HG02852 (cell line): ENCODE measurements around the gene FOXO3B.
A peak's percentile ranks its signal among the peaks of the same experiment; 100 is the strongest.
"Not testable (repeated sequence)": the region's sequence is repeated elsewhere in the genome, so short reads cannot be mapped to it uniquely, and the experiment has no call there.

Experiments used
- ATAC-seq: cut with Tn5 transposase; IDR thresholded peaks from one replicate; pipeline ENCODE4 v1.9.1; 2021; ENCODE audit warnings: mild to moderate bottlenecking, moderate library complexity; ENCODE audit not compliant: unreplicated experiment

Gene FOXO3B

DNA sequence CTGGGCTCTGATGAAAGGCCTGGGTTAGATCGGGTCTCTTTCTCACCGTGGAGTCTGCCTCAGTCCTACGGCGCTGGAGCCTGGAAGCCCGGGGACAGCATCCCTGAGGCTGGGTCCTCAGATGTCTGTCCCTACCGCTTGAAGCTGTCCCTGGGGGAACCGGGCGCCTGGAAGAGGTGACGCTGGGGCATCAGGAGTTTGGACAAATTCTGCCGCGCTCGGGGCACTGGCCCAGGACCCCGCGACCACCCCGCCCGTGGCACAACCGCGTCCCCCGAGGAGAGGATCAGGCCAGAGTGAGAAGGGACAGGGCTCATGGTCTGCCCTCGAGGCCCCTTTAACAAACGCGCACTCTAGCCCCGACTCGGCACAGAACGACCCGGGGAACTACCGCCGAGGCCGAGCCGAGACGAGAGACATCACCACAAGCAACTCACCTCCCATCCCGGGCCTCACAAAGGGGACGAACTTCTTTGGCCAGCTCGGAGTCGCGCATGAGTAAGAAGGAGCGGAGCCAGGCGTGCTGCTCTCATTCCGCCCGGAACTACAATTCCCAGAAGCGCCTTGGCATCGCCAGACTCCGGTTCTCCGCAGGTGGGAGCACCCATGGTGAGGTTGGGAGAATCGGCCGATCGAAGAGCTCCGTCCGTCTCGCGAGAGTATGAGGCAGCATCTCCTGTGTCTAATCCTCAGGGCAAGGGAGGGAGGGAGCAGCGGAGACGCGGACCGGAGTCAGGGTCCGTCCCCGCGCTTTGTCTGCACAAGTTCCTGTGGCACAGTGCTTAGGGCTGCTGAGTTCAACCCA lies at the start of gene FOXO3B:
TSS of gene FOXO3B (minus strand) at position 548 of the 805 bp plus-strand sequence. CDS start 663 bp downstream, outside the sequence.
- peak; percentile 91 for ATAC-seq

GRCh38 chr17:18723509-18723908 lies 41.4 kb upstream of the FOXO3B start:
- not testable (repeated sequence) for ATAC-seq

GRCh38 chr17:18722612-18723011 lies 40.5 kb upstream of the FOXO3B start:
- not testable (repeated sequence) for ATAC-seq

- ATAC-seq = not testable (repeated sequence)
Observed at GRCh38 chr17:18721775-18722547, 39.8 kb upstream of the FOXO3B start.

DNA sequence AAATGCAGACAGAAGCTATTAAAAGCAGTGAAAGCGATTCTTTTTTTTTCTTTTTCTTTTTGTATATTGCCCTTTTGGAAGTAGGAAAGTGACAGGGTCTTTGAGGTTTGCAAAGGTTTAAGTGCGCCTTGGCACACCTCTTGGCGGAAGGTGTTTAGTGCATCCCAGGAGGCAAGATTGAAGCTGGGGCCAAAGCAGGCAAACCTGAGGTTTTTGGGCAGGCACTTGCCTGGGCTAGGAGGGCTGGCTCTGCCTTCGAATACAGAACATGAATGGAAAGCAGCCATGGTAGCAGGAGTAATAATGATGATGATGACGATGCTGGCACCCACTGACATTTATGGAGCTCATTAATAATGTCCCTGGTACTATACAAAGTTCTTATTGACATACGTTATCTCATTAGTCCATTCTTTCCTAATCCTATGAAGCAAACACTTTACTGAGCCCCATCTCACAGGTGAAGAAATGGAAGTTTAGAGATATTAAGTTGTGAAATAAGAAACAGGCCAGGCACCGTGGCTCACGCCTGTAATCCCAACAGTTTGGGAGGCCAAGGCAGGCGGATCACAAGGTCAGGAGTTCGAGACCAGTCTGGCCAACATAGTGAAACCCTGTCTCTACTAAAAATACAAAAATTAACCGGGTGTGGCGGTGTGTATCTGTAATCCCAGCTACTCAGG lies 37.5 kb upstream of the FOXO3B start:
- not testable (repeated sequence) for ATAC-seq

DNA sequence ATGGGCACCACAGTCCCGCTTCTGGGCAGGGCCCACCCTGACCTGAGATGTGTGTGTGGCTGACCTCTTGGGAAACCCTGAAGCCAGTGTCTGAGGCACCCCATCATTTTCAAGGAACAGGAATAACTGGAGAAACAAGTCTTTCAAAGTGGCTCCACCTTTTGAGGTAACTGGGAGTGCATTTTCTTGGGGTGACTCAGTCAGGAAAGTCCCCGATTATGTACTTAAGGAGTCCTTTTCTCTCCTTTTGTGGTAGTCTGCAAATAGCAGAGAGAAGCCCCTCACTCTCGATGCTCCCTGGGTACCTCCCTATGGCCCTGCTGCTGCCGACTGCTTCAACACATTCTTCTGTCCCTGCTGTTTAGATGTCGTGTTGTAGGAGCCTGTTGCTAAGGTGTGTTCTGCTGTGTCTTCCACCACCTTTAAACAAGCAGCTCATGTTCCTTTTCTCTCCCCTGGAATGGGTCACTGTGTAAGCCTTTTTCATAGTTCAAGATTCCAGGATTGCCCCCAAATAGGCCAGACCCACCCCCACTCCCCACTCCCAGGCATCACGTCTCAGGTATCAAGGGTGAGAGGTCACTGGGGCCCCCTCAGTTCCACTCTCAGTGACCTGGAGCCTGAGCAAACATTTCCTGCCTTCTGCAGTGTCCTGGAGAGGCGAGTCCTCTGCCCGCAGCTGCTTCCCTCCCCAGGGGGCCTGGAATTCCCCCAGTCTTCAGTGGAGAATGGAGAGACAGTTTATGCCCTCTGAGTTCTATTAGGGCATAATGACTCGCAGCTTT lies 36.7 kb upstream of the FOXO3B start:
- ATAC-seq = not testable (repeated sequence)

DNA sequence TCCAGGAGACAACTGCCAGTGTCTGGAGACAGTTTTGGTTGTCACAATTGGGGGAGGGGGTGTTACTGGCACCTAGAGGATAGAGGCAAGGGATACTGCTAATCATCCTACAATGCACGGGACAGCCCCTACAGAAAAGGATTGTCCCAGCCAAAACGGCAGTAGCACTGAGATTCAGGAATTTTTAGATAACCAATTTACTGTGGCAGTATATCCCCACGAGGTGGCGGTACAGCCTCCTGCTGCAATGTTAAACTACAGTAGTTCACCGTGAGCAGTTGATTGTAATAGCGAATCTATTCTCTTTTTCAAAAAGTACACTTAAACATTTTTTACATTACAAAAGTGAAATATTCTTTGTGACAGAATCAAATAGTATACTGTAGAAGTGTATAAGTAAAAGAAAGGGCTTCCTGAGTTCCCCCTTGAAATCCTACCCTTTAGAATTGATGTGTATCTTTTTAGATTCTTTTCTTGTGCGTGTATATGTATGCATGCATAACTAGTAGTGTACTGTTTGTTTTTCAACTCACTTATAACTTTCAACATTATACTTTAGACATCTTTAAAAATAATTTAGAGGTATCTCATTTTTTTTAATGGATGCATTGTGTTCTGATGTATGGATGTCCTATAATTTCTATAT lies 30.4 kb upstream of the FOXO3B start:
- ATAC-seq = not testable (repeated sequence)

- not testable (repeated sequence) for ATAC-seq
Observed at GRCh38 chr17:18708215-18708614, 26.1 kb upstream of the FOXO3B start.

GRCh38 chr17:18705955-18706354 lies 23.8 kb upstream of the FOXO3B start:
- ATAC-seq = not testable (repeated sequence)

GRCh38 chr17:18698473-18699103 lies 16.5 kb upstream of the FOXO3B start:
- not testable (repeated sequence) for ATAC-seq

DNA sequence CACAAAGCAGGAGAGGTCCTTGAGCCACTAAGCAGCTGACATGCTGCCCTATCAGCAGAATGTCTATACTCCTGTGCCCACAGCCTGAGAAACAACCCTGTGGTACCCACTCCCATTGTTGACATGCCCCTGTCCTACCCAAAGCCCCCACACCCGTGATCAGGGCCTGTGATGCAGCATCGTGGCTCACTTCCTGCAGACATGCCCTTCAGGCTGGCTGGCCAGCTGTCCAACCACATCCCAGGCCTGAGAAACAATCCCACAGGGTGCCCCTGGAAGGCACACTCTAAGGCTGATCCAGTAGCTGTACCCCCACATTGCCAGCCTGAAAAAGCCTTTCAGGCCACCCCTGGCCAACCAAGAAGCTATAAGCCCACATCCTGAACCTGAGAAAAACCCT lies 13.0 kb upstream of the FOXO3B start:
- not testable (repeated sequence) for ATAC-seq

- not testable (repeated sequence) for ATAC-seq
Observed at GRCh38 chr17:18682668-18683067, 554 bp upstream of the FOXO3B start.

GRCh38 chr17:18677381-18677780 lies 4.7 kb downstream of the FOXO3B start:
- not testable (repeated sequence) for ATAC-seq

DNA sequence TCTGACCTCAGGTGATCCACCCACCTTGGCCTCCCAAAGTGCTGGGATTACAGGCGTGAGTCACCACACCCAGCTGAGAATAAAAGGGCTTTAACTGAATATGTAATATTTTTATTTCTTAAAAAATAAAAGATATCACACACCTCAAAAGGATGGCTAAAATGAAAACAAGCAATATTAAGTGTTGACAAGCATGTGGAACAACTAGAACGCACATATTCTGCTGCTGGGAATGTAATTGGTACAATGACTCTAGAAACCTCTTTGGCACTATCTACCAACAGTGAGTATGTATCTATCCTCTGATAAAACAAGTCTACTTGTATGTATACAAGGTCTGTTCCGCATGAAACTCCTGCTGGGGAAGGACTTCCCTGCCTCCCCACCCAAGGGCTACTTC lies 5.2 kb downstream of the FOXO3B start:
- ATAC-seq = not testable (repeated sequence)

- ATAC-seq = not testable (repeated sequence)
Observed at GRCh38 chr17:18672395-18673227, 9.5 kb downstream of the FOXO3B start.

DNA sequence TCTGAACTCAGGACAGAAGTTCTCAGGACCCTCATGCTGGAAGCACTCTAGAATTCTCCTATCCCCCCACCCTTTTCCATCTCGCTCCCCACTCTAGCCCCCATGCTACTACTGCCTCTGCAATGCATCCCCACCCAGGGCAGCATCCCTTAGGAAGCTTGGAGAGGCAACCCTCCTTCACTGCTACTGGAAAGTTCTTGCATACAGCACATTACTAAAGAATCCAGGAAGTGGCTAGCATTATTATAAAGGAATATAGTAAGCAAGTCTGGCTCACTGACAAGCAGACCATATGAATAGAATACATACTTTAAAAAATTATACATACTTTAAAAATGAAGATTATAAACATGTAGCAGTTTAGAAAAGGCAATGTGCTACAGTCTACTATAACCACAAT lies 13.5 kb downstream of the FOXO3B start:
- not testable (repeated sequence) for ATAC-seq

GRCh38 chr17:18667535-18667934 lies 14.6 kb downstream of the FOXO3B start:
- not testable (repeated sequence) for ATAC-seq

GRCh38 chr17:18666326-18666725 lies 15.8 kb downstream of the FOXO3B start:
- ATAC-seq = not testable (repeated sequence)
